Naive thymus-derived CD8-positive, alpha-beta T cell (primary cell): ENCODE results near the gene IL1RAPL2. TPM values are rescaled to one million over a fixed set of nuclear protein-coding genes. Genes with fewer than 3 reads are reported as not detected.

Experiments used
- ATAC-seq, 2 donors: fragments of 150-1000 bp; cut with Tn5 transposase in 1 of 2; sonication (Bioruptor Pico), chemical (Tn5 transposase) in 1 of 2; 1 replicate in 1 of 2; 2 replicates in 1 of 2; pipeline ENCODE4 v1.10.0; 2021; ENCODE audit warnings: mild to moderate bottlenecking in 2 of 2, moderate library complexity in 2 of 2
- POLR2A ChIA-PET: fragments of 350-600 bp; sonication (Branson Sonifier 250); formaldehyde crosslinking; loops from one replicate; lab custom pipeline; 2021; ENCODE audit warnings: antibody characterized with exemption; lab: Charles Lee
- DNase-seq, 10 donors: peaks; one replicate each; pipeline versions ENCODE4 v3.0.0 to v3.0.0-alpha.2; 2020 to 2022
- H3K27ac Mint-ChIP-seq, 10 donors: one replicate each; pipeline ENCODE4 v1.8.0; 2020 to 2022; ENCODE audit warnings: mild to moderate bottlenecking in 10 of 10, mixed read lengths in 10 of 10, moderate library complexity in 4 of 10, inconsistent platforms in 1 of 10
- H3K27me3 Mint-ChIP-seq, 5 donors: one replicate each; pipeline ENCODE4 v1.8.0; 2021 to 2022; ENCODE audit warnings: mixed read lengths in 5 of 5
- H3K36me3 Mint-ChIP-seq, 3 donors: one replicate each; pipeline ENCODE4 v1.8.0; 2020 to 2022; ENCODE audit warnings: mixed read lengths in 3 of 3, mild to moderate bottlenecking in 2 of 3, inconsistent platforms in 1 of 3
- H3K4me1 Mint-ChIP-seq, 4 donors: one replicate each; pipeline ENCODE4 v1.8.0; 2021 to 2022; ENCODE audit warnings: mixed read lengths in 4 of 4
- H3K4me3 Mint-ChIP-seq, 10 donors: one replicate each; pipeline ENCODE4 v1.8.0; 2020 to 2022; ENCODE audit warnings: mild to moderate bottlenecking in 10 of 10, mixed read lengths in 10 of 10, moderate library complexity in 6 of 10, inconsistent platforms in 1 of 10
- H3K9me3 Mint-ChIP-seq, 9 donors: one replicate each; pipeline ENCODE4 v1.8.0; 2020 to 2022; ENCODE audit warnings: mixed read lengths in 9 of 9, mild to moderate bottlenecking in 3 of 9, inconsistent platforms in 1 of 9, moderate library complexity in 1 of 9
- polyA plus RNA-seq, 3 donors: library from polyadenylated mRNA; unstranded; fragments of 300-500 nt; fragmentation: Illumina TruSeq; gene quantifications; one replicate each; pipeline ENCODE4 v1.2.3, GENCODE V29; 2021
- total RNA-seq, 8 experiments: library from RNA in 2 of 8; stranded (reverse) in 2 of 8; gene quantifications; one replicate each; pipeline ENCODE4 v1.2.3 and lab custom pipeline; 2021 to 2026

IL1RAPL2 gene
- total and polyA plus RNA-seq, 5 experiments from 2014 or later = not detected

GRCh38 chrX:105424729-105425128, 858.7 kb downstream of the IL1RAPL2 start:
- POLR2A ChIA-PET = no interaction called here
- DNase-seq (no peak), ATAC-seq (no peak)
- H3K27ac Mint-ChIP-seq = no peak overlapping the region
- H3K36me3 Mint-ChIP-seq = no peaks in the 10 kb centered on the region
- H3K4me3 Mint-ChIP-seq = no peak overlapping the region
- H3K27me3 Mint-ChIP-seq = no peaks in the 10 kb centered on the region
- peaks cover 0 to 11% (median 2%) of the 10 kb centered on the region in 9 donors for H3K9me3 Mint-ChIP-seq
- no peaks in the 10 kb centered on the region for H3K4me1 Mint-ChIP-seq

GRCh38 chrX:105451401-105451800, 885.4 kb downstream of the IL1RAPL2 start:
- DNase-seq = no peak
- H3K4me1 Mint-ChIP-seq = no peaks in the 10 kb centered on the region
- peaks cover 0 to 3% (median 0%) of the 10 kb centered on the region in 9 donors for H3K9me3 Mint-ChIP-seq
- H3K4me3 Mint-ChIP-seq = no peak overlapping the region
- H3K36me3 Mint-ChIP-seq = no peaks in the 10 kb centered on the region
- no peak overlapping the region for H3K27ac Mint-ChIP-seq
- POLR2A ChIA-PET = no interaction called here
- no peaks in the 10 kb centered on the region for H3K27me3 Mint-ChIP-seq
- no peak for ATAC-seq

GRCh38 chrX:105458846-105459245, 892.8 kb downstream of the IL1RAPL2 start:
- H3K27me3 Mint-ChIP-seq = no peaks in the 10 kb centered on the region
- ATAC-seq = no peak
- H3K4me1 Mint-ChIP-seq = no peaks in the 10 kb centered on the region
- POLR2A ChIA-PET = no interaction called here
- no peaks in the 10 kb centered on the region for H3K36me3 Mint-ChIP-seq
- no peak overlapping the region for H3K4me3 Mint-ChIP-seq
- peaks cover 0 to 10% (median 3%) of the 10 kb centered on the region in 9 donors for H3K9me3 Mint-ChIP-seq
- no peak overlapping the region for H3K27ac Mint-ChIP-seq
- DNase-seq = no peak

- DNase-seq (no peak), ATAC-seq (no peak)
- Mint-ChIP-seq H3K36me3 (no peaks in the 10 kb centered on the region), H3K27me3 (no peaks in the 10 kb centered on the region), H3K4me3 (no peak overlapping the region), H3K9me3 (peaks cover 0 to 10% (median 3%) of the 10 kb centered on the region in 9 donors), H3K27ac (no peak overlapping the region), H3K4me1 (no peaks in the 10 kb centered on the region)
- POLR2A ChIA-PET = no interaction called here
These were observed 894.4 kb downstream of the IL1RAPL2 start for GRCh38 chrX:105460376-105460775.

- ATAC-seq (no peak), DNase-seq (no peak)
- no peaks in the 10 kb centered on the region for H3K36me3 Mint-ChIP-seq
- POLR2A ChIA-PET = no interaction called here
- H3K4me3 Mint-ChIP-seq = no peak overlapping the region
- no peaks in the 10 kb centered on the region for H3K4me1 Mint-ChIP-seq
- H3K27ac Mint-ChIP-seq = no peak overlapping the region
- peaks cover 0 to 10% (median 3%) of the 10 kb centered on the region in 9 donors for H3K9me3 Mint-ChIP-seq
- H3K27me3 Mint-ChIP-seq = no peaks in the 10 kb centered on the region
These were observed 895.0 kb downstream of the IL1RAPL2 start for GRCh38 chrX:105461016-105461415.

GRCh38 chrX:105462186-105462585, 896.2 kb downstream of the IL1RAPL2 start:
- no peaks in the 10 kb centered on the region for H3K4me1 Mint-ChIP-seq
- no peak overlapping the region for H3K27ac Mint-ChIP-seq
- no peak overlapping the region for H3K4me3 Mint-ChIP-seq
- H3K27me3 Mint-ChIP-seq = no peaks in the 10 kb centered on the region
- POLR2A ChIA-PET = no interaction called here
- H3K9me3 Mint-ChIP-seq = peaks cover 0 to 10% (median 3%) of the 10 kb centered on the region in 9 donors
- no peak for DNase-seq
- no peak for ATAC-seq
- no peaks in the 10 kb centered on the region for H3K36me3 Mint-ChIP-seq

GRCh38 chrX:105463473-105463872, 897.5 kb downstream of the IL1RAPL2 start:
- Mint-ChIP-seq H3K36me3 (no peaks in the 10 kb centered on the region), H3K4me3 (no peak overlapping the region), H3K27ac (no peak overlapping the region), H3K4me1 (no peaks in the 10 kb centered on the region), H3K27me3 (no peaks in the 10 kb centered on the region), H3K9me3 (peaks cover 0 to 10% (median 0%) of the 10 kb centered on the region in 9 donors)
- DNase-seq = no peak
- POLR2A ChIA-PET = no interaction called here
- ATAC-seq = no peak

- Mint-ChIP-seq H3K36me3 (no peaks in the 10 kb centered on the region), H3K27me3 (no peaks in the 10 kb centered on the region), H3K4me3 (no peak overlapping the region), H3K27ac (no peak overlapping the region), H3K4me1 (no peaks in the 10 kb centered on the region), H3K9me3 (peaks cover 0 to 10% (median 0%) of the 10 kb centered on the region in 9 donors)
- DNase-seq (no peak), ATAC-seq (no peak)
- POLR2A ChIA-PET = no interaction called here
These were observed 898.6 kb downstream of the IL1RAPL2 start for GRCh38 chrX:105464618-105465017.

- Mint-ChIP-seq H3K27ac (no peak overlapping the region), H3K4me3 (no peak overlapping the region), H3K27me3 (no peaks in the 10 kb centered on the region), H3K9me3 (peaks cover 0 to 2% (median 0%) of the 10 kb centered on the region in 9 donors), H3K4me1 (no peaks in the 10 kb centered on the region), H3K36me3 (no peaks in the 10 kb centered on the region)
- POLR2A ChIA-PET = no interaction called here
- ATAC-seq (no peak), DNase-seq (no peak)
These were observed 902.7 kb downstream of the IL1RAPL2 start for GRCh38 chrX:105468741-105469140.

- no peak for ATAC-seq
- POLR2A ChIA-PET = no interaction called here
- Mint-ChIP-seq H3K4me1 (no peaks in the 10 kb centered on the region), H3K27ac (no peak overlapping the region), H3K4me3 (no peak overlapping the region), H3K27me3 (no peaks in the 10 kb centered on the region), H3K36me3 (no peaks in the 10 kb centered on the region), H3K9me3 (peaks cover 0 to 2% (median 0%) of the 10 kb centered on the region in 9 donors)
- no peak for DNase-seq
These were observed 905.6 kb downstream of the IL1RAPL2 start for GRCh38 chrX:105471597-105471996.

GRCh38 chrX:105475801-105476200, 909.8 kb downstream of the IL1RAPL2 start:
- Mint-ChIP-seq H3K27ac (no peak overlapping the region), H3K4me1 (no peaks in the 10 kb centered on the region), H3K4me3 (no peak overlapping the region), H3K36me3 (peaks cover 0 to 3% (median 0%) of the 10 kb centered on the region in 3 donors), H3K9me3 (peaks cover 0 to 9% (median 0%) of the 10 kb centered on the region in 9 donors), H3K27me3 (no peaks in the 10 kb centered on the region)
- DNase-seq = no peak
- POLR2A ChIA-PET = no interaction called here
- ATAC-seq = no peak

- Mint-ChIP-seq H3K9me3 (peaks cover 0 to 9% (median 0%) of the 10 kb centered on the region in 9 donors), H3K4me1 (no peaks in the 10 kb centered on the region), H3K4me3 (no peak overlapping the region), H3K27ac (no peak overlapping the region), H3K27me3 (no peaks in the 10 kb centered on the region), H3K36me3 (peaks cover 0 to 3% (median 0%) of the 10 kb centered on the region in 3 donors)
- no peak for DNase-seq
- POLR2A ChIA-PET = no interaction called here
- no peak for ATAC-seq
These were observed 911.4 kb downstream of the IL1RAPL2 start for GRCh38 chrX:105477351-105477750.

GRCh38 chrX:105480646-105481310, 914.8 kb downstream of the IL1RAPL2 start:
- no peaks in the 10 kb centered on the region for H3K4me1 Mint-ChIP-seq
- ATAC-seq = no peak
- H3K9me3 Mint-ChIP-seq = peaks cover 0 to 22% (median 3%) of the 10 kb centered on the region in 9 donors
- no peak overlapping the region for H3K27ac Mint-ChIP-seq
- POLR2A ChIA-PET = no interaction called here
- DNase-seq = no peak
- no peaks in the 10 kb centered on the region for H3K27me3 Mint-ChIP-seq
- no peak overlapping the region for H3K4me3 Mint-ChIP-seq
- peaks cover 0 to 3% (median 0%) of the 10 kb centered on the region in 3 donors for H3K36me3 Mint-ChIP-seq

- Mint-ChIP-seq H3K36me3 (peaks cover 0 to 3% (median 0%) of the 10 kb centered on the region in 3 donors), H3K27ac (no peak overlapping the region), H3K9me3 (peaks cover 0 to 22% (median 4%) of the 10 kb centered on the region in 9 donors), H3K27me3 (no peaks in the 10 kb centered on the region), H3K4me3 (no peak overlapping the region), H3K4me1 (no peaks in the 10 kb centered on the region)
- DNase-seq (no peak), ATAC-seq (no peak)
- POLR2A ChIA-PET = no interaction called here
These were observed 917.0 kb downstream of the IL1RAPL2 start for GRCh38 chrX:105483011-105483410.
